WTC11 (cell line): ENCODE measurements around the gene C1orf56. TPM values are rescaled to one million over a fixed set of nuclear protein-coding genes. Genes with fewer than 3 reads are reported as not detected.
A peak's percentile ranks its signal among the peaks of the same experiment; 100 is the strongest.

Experiments
- ATAC-seq: fragments of 200-7000 bp; cut with Tn5 transposase; 2 replicates; pipeline ENCODE4 v1.10.0; 2021; ENCODE audit warnings: mild to moderate bottlenecking, moderate library complexity
- CTCF ChIA-PET: fragments of 300-600 bp; sonication (Branson Sonifier 250); formaldehyde crosslinking; loops from one replicate; lab custom pipeline; 2021; ENCODE audit warnings: antibody characterized with exemption; lab: Charles Lee
- POLR2A ChIA-PET: fragments of 350-600 bp; sonication (Branson Sonifier 250); formaldehyde crosslinking; loops from one replicate; lab custom pipeline; 2021; ENCODE audit warnings: antibody characterized with exemption; lab: Charles Lee
- DNase-seq: peaks from one replicate; pipeline ENCODE4 v3.0.0; 2021; ENCODE audit warnings: low spot score
- H3K27ac Mint-ChIP-seq: 2 replicates; pipeline ENCODE4 v1.8.0; 2021; ENCODE audit warnings: mixed read lengths
- H3K27me3 Mint-ChIP-seq: 2 replicates; pipeline ENCODE4 v1.8.0; 2021; ENCODE audit warnings: low read depth, mild to moderate bottlenecking, moderate library complexity, mixed read lengths
- H3K36me3 Mint-ChIP-seq: 2 replicates; pipeline ENCODE4 v1.8.0; 2021; ENCODE audit warnings: mixed read lengths
- H3K4me1 Mint-ChIP-seq: 2 replicates; pipeline ENCODE4 v1.8.0; 2022; ENCODE audit warnings: mixed read lengths
- H3K4me3 Mint-ChIP-seq: 2 replicates; pipeline ENCODE4 v1.8.0; 2021; ENCODE audit warnings: mild to moderate bottlenecking, moderate library complexity, mixed read lengths
- H3K9me3 Mint-ChIP-seq: 2 replicates; pipeline ENCODE4 v1.8.0; 2021; ENCODE audit warnings: mixed read lengths
- ARID4B ChIP-seq: sonication (generic); formaldehyde crosslinking; IDR thresholded peaks from 2 replicates; pipeline ENCODE4 v1.8.0; 2023; ENCODE audit warnings: missing genetic modification reagents, mild to moderate bottlenecking, borderline replicate concordance
- CREM ChIP-seq: sonication (generic); formaldehyde crosslinking; IDR thresholded peaks from 2 replicates; pipeline ENCODE4 v1.8.1; 2022; ENCODE audit warnings: mild to moderate bottlenecking, missing genetic modification reagents, moderate library complexity
- E2F4 ChIP-seq: sonication (generic); formaldehyde crosslinking; IDR thresholded peaks from 2 replicates; pipeline ENCODE4 v1.8.1; 2022; ENCODE audit warnings: low read depth, mild to moderate bottlenecking, moderate library complexity, missing genetic modification reagents, borderline replicate concordance
- GABPB1 ChIP-seq: sonication (generic); formaldehyde crosslinking; IDR thresholded peaks from 2 replicates; pipeline ENCODE4 v1.8.1; 2023; ENCODE audit warnings: mild to moderate bottlenecking, missing genetic modification reagents
- IRF2 ChIP-seq: sonication (generic); formaldehyde crosslinking; IDR thresholded peaks from 2 replicates; pipeline ENCODE4 v1.8.0; 2022; ENCODE audit warnings: low read depth, missing genetic modification reagents, borderline replicate concordance
- JAZF1 ChIP-seq: fragments of 250-450 bp; sonication (Bioruptor Pico); IDR thresholded peaks from 2 replicates; pipeline ENCODE4 v1.9.0; 2021; ENCODE audit warnings: moderate library complexity, mild to moderate bottlenecking, inconsistent platforms
- MYBL2 ChIP-seq: sonication (generic); formaldehyde crosslinking; IDR thresholded peaks from 2 replicates; pipeline ENCODE4 v1.8.1; 2023; ENCODE audit warnings: mild to moderate bottlenecking, moderate library complexity, missing genetic modification reagents
- NFATC4 ChIP-seq: fragments of 250-450 bp; sonication (Bioruptor Pico); IDR thresholded peaks from 2 replicates; pipeline ENCODE4 v1.9.0; 2021; ENCODE audit warnings: mild to moderate bottlenecking
- NFE2L1 ChIP-seq: sonication (generic); formaldehyde crosslinking; IDR thresholded peaks from 2 replicates; pipeline ENCODE4 v1.8.1; 2023; ENCODE audit warnings: missing genetic modification reagents
- NFYB ChIP-seq: sonication (generic); formaldehyde crosslinking; conservative IDR thresholded peaks from 2 replicates; pipeline ENCODE4 v1.8.0; 2022; ENCODE audit warnings: low read depth, missing genetic modification reagents
- NR1H2 ChIP-seq: sonication (generic); formaldehyde crosslinking; IDR thresholded peaks from 2 replicates; pipeline ENCODE4 v1.9.0; 2021; ENCODE audit warnings: mild to moderate bottlenecking, moderate library complexity, missing genetic modification reagents
- RELA ChIP-seq: sonication (generic); formaldehyde crosslinking; IDR thresholded peaks from 2 replicates; pipeline ENCODE4 v1.8.1; 2022; ENCODE audit warnings: missing genetic modification reagents, mild to moderate bottlenecking, borderline replicate concordance
- SMAD4 ChIP-seq: sonication (generic); formaldehyde crosslinking; IDR thresholded peaks from 2 replicates; pipeline ENCODE4 v1.8.0; 2022; ENCODE audit warnings: mild to moderate bottlenecking, missing genetic modification reagents
- TCF7 ChIP-seq: sonication (generic); formaldehyde crosslinking; IDR thresholded peaks from 2 replicates; pipeline ENCODE4 v1.8.0; 2022; ENCODE audit warnings: mild to moderate bottlenecking, low read depth, missing genetic modification reagents, moderate library complexity
- TP53 ChIP-seq: sonication (generic); formaldehyde crosslinking; IDR thresholded peaks from 2 replicates; pipeline ENCODE4 v1.8.1; 2023; ENCODE audit warnings: mild to moderate bottlenecking, missing genetic modification reagents
- ZNF121 ChIP-seq: sonication (generic); formaldehyde crosslinking; IDR thresholded peaks from 2 replicates; pipeline ENCODE4 v1.8.0; 2023; ENCODE audit warnings: missing genetic modification reagents
- ZNF138 ChIP-seq: sonication (generic); formaldehyde crosslinking; conservative IDR thresholded peaks from 2 replicates; pipeline ENCODE4 v1.8.1; 2022; ENCODE audit warnings: mild to moderate bottlenecking, moderate library complexity, missing genetic modification reagents
- ZNF532 ChIP-seq: fragments of 250-450 bp; sonication (Bioruptor Pico); IDR thresholded peaks from 2 replicates; pipeline ENCODE4 v1.9.0; 2021; ENCODE audit warnings: mild to moderate bottlenecking, borderline replicate concordance
- total RNA-seq: library from RNA; stranded (reverse); gene quantifications from 3 replicates; pipeline ENCODE4 v1.2.3, GENCODE V29; 2021
- TF ChIP-seq, protein P1 (sequence below): fragments of 250-450 bp; sonication (Bioruptor Pico); IDR thresholded peaks from 2 replicates; pipeline ENCODE4 v1.8.0; 2021; ENCODE audit warnings: mild to moderate bottlenecking
- TF ChIP-seq, protein P2 (sequence below): sonication (generic); formaldehyde crosslinking; IDR thresholded peaks from 2 replicates; pipeline ENCODE4 v1.8.0; 2023; ENCODE audit warnings: missing genetic modification reagents
- TF ChIP-seq, protein P3 (sequence below): sonication (generic); formaldehyde crosslinking; IDR thresholded peaks from 2 replicates; pipeline ENCODE4 v1.8.1; 2022; ENCODE audit warnings: mild to moderate bottlenecking, moderate library complexity, missing genetic modification reagents
- TF ChIP-seq, protein P4 (sequence below): sonication (generic); formaldehyde crosslinking; conservative IDR thresholded peaks from 2 replicates; pipeline ENCODE4 v1.8.1; 2022; ENCODE audit warnings: mild to moderate bottlenecking, missing genetic modification reagents

C1orf56 gene
- total RNA-seq, 1 experiment from 2014 or later: 2.9 TPM

DNA sequence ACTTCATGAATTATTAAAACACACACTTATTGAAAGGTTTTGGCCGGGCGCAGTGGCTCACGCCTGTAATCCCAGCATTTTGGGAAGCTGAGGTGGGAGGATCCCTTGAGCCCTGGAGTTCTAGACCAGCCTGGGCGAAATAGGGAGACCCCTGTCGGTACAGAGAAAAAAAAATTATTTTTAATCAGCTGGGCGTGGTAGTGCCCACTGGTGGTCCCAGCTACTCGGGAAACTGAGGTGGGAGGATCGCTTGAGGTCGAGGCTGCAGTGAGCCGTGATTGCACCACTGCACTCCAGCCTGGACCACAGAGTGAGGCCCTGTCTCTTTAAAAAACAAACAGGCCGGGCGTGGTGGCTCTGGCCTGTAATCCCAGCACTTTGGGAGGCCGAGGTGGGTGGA is 24.7 kb downstream of the C1orf56 start:
- H3K27me3 Mint-ChIP-seq: no peaks in the 10 kb centered on the region
- CTCF ChIA-PET: interaction anchor here (0.5 to 3.0 kb wide), 18 partner anchors 12 to 179 kb away, joined by 3 to 39 read pairs (median 8); partner anchors contain the start of genes C1orf56, CDC42SE1, MINDY1 and MLLT11
- ATAC-seq: 0 out of 2 replicates have a peak, but pooled peaks have one; percentile 3
- POLR2A ChIA-PET: interaction anchor here (0.6 to 1.6 kb wide), 4 partner anchors 10 to 76 kb away, joined by 3 to 13 read pairs (median 4); partner anchors contain the start of genes C1orf56, CDC42SE1 and MLLT11
- no peaks in the 10 kb centered on the region for H3K9me3 Mint-ChIP-seq
- peak overlapping the region; percentile 90; the same call in 1 of the 2 replicates for H3K27ac Mint-ChIP-seq
- no peak overlapping the region for H3K4me3 Mint-ChIP-seq
- peaks cover 10% of the 10 kb centered on the region for H3K4me1 Mint-ChIP-seq
- H3K36me3 Mint-ChIP-seq: peaks cover under 1% of the 10 kb centered on the region; the same call in 1 of the 2 replicates
- peak; percentile 16 for DNase-seq
- TF ChIP-seq, protein P1, sequence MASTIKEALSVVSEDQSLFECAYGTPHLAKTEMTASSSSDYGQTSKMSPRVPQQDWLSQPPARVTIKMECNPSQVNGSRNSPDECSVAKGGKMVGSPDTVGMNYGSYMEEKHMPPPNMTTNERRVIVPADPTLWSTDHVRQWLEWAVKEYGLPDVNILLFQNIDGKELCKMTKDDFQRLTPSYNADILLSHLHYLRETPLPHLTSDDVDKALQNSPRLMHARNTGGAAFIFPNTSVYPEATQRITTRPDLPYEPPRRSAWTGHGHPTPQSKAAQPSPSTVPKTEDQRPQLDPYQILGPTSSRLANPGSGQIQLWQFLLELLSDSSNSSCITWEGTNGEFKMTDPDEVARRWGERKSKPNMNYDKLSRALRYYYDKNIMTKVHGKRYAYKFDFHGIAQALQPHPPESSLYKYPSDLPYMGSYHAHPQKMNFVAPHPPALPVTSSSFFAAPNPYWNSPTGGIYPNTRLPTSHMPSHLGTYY: no peak
- TF ChIP-seq MYBL2 (no peak), ZNF532 (CRISPR knock-in tag) (no peak), CREM (CRISPR knock-in tag) (no peak), ARID4B (CRISPR knock-in tag) (no peak), TCF7 (CRISPR knock-in tag) (no peak)
- TF ChIP-seq, protein P2, sequence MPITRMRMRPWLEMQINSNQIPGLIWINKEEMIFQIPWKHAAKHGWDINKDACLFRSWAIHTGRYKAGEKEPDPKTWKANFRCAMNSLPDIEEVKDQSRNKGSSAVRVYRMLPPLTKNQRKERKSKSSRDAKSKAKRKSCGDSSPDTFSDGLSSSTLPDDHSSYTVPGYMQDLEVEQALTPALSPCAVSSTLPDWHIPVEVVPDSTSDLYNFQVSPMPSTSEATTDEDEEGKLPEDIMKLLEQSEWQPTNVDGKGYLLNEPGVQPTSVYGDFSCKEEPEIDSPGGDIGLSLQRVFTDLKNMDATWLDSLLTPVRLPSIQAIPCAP (CRISPR knock-in tag): no peak
- TF ChIP-seq, protein P3, sequence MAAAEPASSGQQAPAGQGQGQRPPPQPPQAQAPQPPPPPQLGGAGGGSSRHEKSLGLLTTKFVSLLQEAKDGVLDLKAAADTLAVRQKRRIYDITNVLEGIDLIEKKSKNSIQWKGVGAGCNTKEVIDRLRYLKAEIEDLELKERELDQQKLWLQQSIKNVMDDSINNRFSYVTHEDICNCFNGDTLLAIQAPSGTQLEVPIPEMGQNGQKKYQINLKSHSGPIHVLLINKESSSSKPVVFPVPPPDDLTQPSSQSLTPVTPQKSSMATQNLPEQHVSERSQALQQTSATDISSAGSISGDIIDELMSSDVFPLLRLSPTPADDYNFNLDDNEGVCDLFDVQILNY: no peak

GRCh38 chr1:151085953-151086559 is 38.5 kb downstream of the C1orf56 start:
- ATAC-seq (no peak), DNase-seq (no peak)
- Mint-ChIP-seq H3K27ac (no peak overlapping the region), H3K9me3 (no peaks in the 10 kb centered on the region), H3K4me1 (peaks cover 5% of the 10 kb centered on the region), H3K4me3 (no peak overlapping the region), H3K27me3 (no peaks in the 10 kb centered on the region), H3K36me3 (no peaks in the 10 kb centered on the region)
- TF ChIP-seq RELA (CRISPR knock-in tag) (no peak), ZNF138 (CRISPR knock-in tag) (no peak), NFE2L1 (CRISPR knock-in tag) (no peak), GABPB1 (CRISPR knock-in tag) (no peak), IRF2 (CRISPR knock-in tag) (no peak), NR1H2 (CRISPR knock-in tag) (no peak), ZNF121 (no peak), SMAD4 (CRISPR knock-in tag) (no peak), NFYB (CRISPR knock-in tag) (no peak), TP53 (CRISPR knock-in tag) (no peak), NFATC4 (CRISPR knock-in tag) (no peak), JAZF1 (CRISPR knock-in tag) (no peak), E2F4 (CRISPR knock-in tag) (no peak)
- TF ChIP-seq, protein P4, sequence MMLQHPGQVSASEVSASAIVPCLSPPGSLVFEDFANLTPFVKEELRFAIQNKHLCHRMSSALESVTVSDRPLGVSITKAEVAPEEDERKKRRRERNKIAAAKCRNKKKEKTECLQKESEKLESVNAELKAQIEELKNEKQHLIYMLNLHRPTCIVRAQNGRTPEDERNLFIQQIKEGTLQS: no peak
- ChIA-PET POLR2A (no interaction called here), CTCF (interaction anchor here (0.6 to 3.0 kb wide), 6 partner anchors 10 to 73 kb away, joined by 3 to 20 read pairs (median 5); partner anchors contain the start of gene GABPB2)
